DOHH2 (cell line): Measurements from ENCODE around the gene APOL3.
"Not testable (repeated sequence)": the region's sequence is repeated elsewhere in the genome, so short reads cannot be mapped to it uniquely, and the experiment has no call there.

ENCODE experiments used
- H3F3A ChIP-seq: fragments of 200-600 bp; sonication (generic), shearing (Covaris generic); 2 replicates; pipeline ENCODE4 v1.6.0; 2016; ENCODE audit warnings: antibody characterized with exemption, mild to moderate bottlenecking; ENCODE audit not compliant: control insufficient read depth, insufficient read depth
- H3K27ac ChIP-seq: fragments of 200-600 bp; sonication (generic); 2 replicates; pipeline ENCODE4 v1.5.1; 2014; ENCODE audit warnings: low read depth, mild to moderate bottlenecking, low read length, moderate library complexity
- H3K27me3 ChIP-seq: fragments of 200-600 bp; sonication (generic); 2 replicates; pipeline ENCODE4 v1.6.1; 2014; ENCODE audit warnings: mild to moderate bottlenecking, low read length, mixed read lengths; ENCODE audit not compliant: control insufficient read depth
- H3K36me3 ChIP-seq: fragments of 200-600 bp; sonication (generic); 2 replicates; pipeline ENCODE4 v1.6.1; 2014; ENCODE audit warnings: mild to moderate bottlenecking, low read length, moderate library complexity, mixed read lengths; ENCODE audit not compliant: control insufficient read depth
- H3K4me1 ChIP-seq: fragments of 200-600 bp; sonication (generic); 2 replicates; pipeline ENCODE4 v1.6.1; 2014; ENCODE audit warnings: mild to moderate bottlenecking, low read length, mixed read lengths; ENCODE audit not compliant: control insufficient read depth
- H3K4me2 ChIP-seq: fragments of 200-600 bp; sonication (generic); 2 replicates; pipeline ENCODE4 v1.6.0; 2014; ENCODE audit warnings: mild to moderate bottlenecking, low read length, moderate library complexity
- H3K4me3 ChIP-seq: fragments of 200-600 bp; sonication (generic); 2 replicates; pipeline ENCODE4 v1.5.1; 2014; ENCODE audit warnings: mild to moderate bottlenecking, low read length, mixed read lengths
- H3K79me2 ChIP-seq: fragments of 200-600 bp; sonication (generic); 2 replicates; pipeline ENCODE4 v1.6.1; 2014; ENCODE audit warnings: mild to moderate bottlenecking, low read length, mixed read lengths; ENCODE audit not compliant: control insufficient read depth
- H3K9me2 ChIP-seq: fragments of 200-600 bp; sonication (generic); replicated peaks from 2 replicates; pipeline ENCODE4 v1.6.1; 2014; ENCODE audit warnings: mild to moderate bottlenecking, low read length, mixed read lengths; ENCODE audit not compliant: control insufficient read depth
- H3K9me3 ChIP-seq: fragments of 200-600 bp; sonication (generic); 2 replicates; pipeline ENCODE4 v1.6.1; 2014; ENCODE audit warnings: antibody characterized with exemption, low read length, mixed read lengths; ENCODE audit not compliant: control insufficient read depth, insufficient read depth
- H4K20me1 ChIP-seq: fragments of 200-600 bp; sonication (generic); 2 replicates; pipeline ENCODE4 v1.6.0; 2014; ENCODE audit warnings: low read depth, mild to moderate bottlenecking, antibody characterized with exemption, low read length, moderate library complexity; ENCODE audit not compliant: control insufficient read depth, insufficient read depth
- CTCF ChIP-seq: fragments of 200-600 bp; sonication (generic); IDR thresholded peaks from one replicate; pipeline ENCODE4 v1.5.1; 2014; ENCODE audit warnings: antibody characterized with exemption, mild to moderate bottlenecking, low read depth, low read length; ENCODE audit not compliant: poor library complexity, severe bottlenecking
- EZH2phosphoT487 ChIP-seq: fragments of 200-600 bp; sonication (generic); IDR thresholded peaks from 2 replicates; pipeline ENCODE4 v1.6.1; 2017; ENCODE audit warnings: borderline replicate concordance, mild to moderate bottlenecking, antibody characterized with exemption, low read length, moderate library complexity, mixed read lengths

Gene APOL3

GRCh38 chr22:36143066-36143815 is 17.3 kb downstream of the APOL3 start:
- H3K4me1 ChIP-seq = no peaks in the 10 kb centered on the region
- H3K36me3 ChIP-seq = no peaks in the 10 kb centered on the region

DNA sequence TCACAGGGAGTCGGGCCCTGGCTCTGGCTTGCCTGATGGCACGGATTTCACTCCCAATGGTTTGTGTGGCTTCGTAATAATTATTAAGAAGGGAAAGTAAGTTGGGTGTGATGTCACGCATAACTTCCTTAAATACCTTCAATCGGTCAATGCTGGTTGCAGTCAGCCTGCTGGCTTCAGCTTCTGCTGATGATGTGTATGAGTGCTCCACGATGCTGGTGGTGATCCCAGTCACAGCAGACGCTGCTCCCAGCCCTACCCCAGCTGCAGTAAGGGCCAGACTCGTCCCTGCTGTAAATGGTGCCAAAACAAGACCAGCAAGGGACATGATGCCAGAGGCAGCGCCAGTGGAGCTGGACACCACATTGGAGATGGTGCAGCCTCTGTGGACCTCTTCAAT is 19.1 kb downstream of the APOL3 start:
- H3F3A ChIP-seq = no peaks in the 10 kb centered on the region
- no peaks in the 10 kb centered on the region for H3K79me2 ChIP-seq
- TF ChIP-seq EZH2phosphoT487 = no peak
- TF ChIP-seq CTCF = no peak
- H3K4me3 ChIP-seq = no peak overlapping the region
- H3K27ac ChIP-seq = no peak overlapping the region
- H3K9me2 ChIP-seq = no peaks in the 10 kb centered on the region
- peaks cover 15% of the 10 kb centered on the region for H3K27me3 ChIP-seq
- no peaks in the 10 kb centered on the region for H3K9me3 ChIP-seq
- no peaks in the 10 kb centered on the region for H3K36me3 ChIP-seq
- no peaks in the 10 kb centered on the region for H3K4me1 ChIP-seq
- H4K20me1 ChIP-seq = no peaks in the 10 kb centered on the region
- H3K4me2 ChIP-seq = no peak overlapping the region

More at GRCh38 chr22:36143066-36143815, 17.3 kb downstream of the APOL3 start:
- H3K79me2 ChIP-seq = no peaks in the 10 kb centered on the region
- H4K20me1 ChIP-seq = no peaks in the 10 kb centered on the region
- H3K27ac ChIP-seq = no peak overlapping the region
- no peaks in the 10 kb centered on the region for H3F3A ChIP-seq
- no peak for TF ChIP-seq CTCF
- no peak for TF ChIP-seq EZH2phosphoT487
- no peak overlapping the region for H3K4me3 ChIP-seq
- peaks cover 19% of the 10 kb centered on the region for H3K27me3 ChIP-seq
- no peaks in the 10 kb centered on the region for H3K9me2 ChIP-seq
- H3K4me2 ChIP-seq = no peak overlapping the region
- H3K9me3 ChIP-seq = no peaks in the 10 kb centered on the region

DNA sequence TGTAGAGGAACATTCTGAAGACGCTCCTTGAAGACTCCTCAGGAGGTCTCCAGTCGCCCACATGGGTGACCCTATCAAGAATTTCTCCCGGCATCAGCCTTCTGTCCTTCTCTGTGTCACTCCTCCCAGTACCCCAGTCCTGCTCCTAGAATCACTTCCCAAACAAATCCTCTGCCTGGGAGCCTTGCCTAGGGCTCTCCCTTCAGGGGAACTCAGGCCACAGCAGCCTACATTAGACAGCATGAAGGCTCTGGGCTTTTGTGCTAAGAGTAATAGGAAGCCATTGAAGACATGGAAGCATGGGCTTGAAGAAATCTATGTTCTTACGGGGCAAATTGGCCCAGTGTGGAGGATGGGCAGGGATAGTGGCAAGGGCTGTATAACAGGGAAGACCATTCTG is 21.8 kb downstream of the APOL3 start:
- peaks cover 15% of the 10 kb centered on the region for H3K27me3 ChIP-seq
- H3F3A ChIP-seq, H3K4me2 ChIP-seq, H3K79me2 ChIP-seq, H3K4me1 ChIP-seq, H3K36me3 ChIP-seq, H4K20me1 ChIP-seq, H3K9me2 ChIP-seq, H3K9me3 ChIP-seq, H3K27ac ChIP-seq, H3K4me3 ChIP-seq: not testable (repeated sequence)

DNA sequence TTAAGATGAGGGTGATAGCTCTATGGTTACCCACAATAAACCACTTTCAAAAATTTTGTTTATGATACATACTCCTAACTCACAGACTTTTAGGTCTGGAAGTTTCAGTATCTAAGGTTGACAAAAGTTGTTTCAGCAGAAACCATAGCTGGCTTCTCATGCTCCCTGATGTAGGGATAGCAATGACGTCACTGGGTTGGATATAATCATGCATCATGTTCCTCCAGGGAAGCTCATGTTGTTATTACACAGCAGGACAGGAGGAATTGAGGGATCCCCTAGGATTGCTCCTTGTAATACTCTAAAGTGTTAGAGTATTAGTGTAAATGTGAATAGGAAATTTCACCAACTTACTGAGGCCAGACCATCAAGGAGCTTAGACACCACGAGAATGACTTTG is 23.6 kb downstream of the APOL3 start:
- no peaks in the 10 kb centered on the region for H3K9me3 ChIP-seq
- H3K27ac ChIP-seq = no peak overlapping the region

More for the DNA sequence above, 23.6 kb downstream of the APOL3 start:
- H4K20me1 ChIP-seq = no peaks in the 10 kb centered on the region
- H3K9me2 ChIP-seq = no peaks in the 10 kb centered on the region
- H3K36me3 ChIP-seq = no peaks in the 10 kb centered on the region
- H3K4me3 ChIP-seq = no peak overlapping the region
- H3F3A ChIP-seq = no peaks in the 10 kb centered on the region
- H3K4me2 ChIP-seq = no peak overlapping the region
- TF ChIP-seq EZH2phosphoT487 (no peak), CTCF (no peak)
- H3K27me3 ChIP-seq = peaks cover 11% of the 10 kb centered on the region
- no peaks in the 10 kb centered on the region for H3K4me1 ChIP-seq
- H3K79me2 ChIP-seq = no peaks in the 10 kb centered on the region
